Fibroblast of lung (primary cell): ENCODE measurements around the gene LDHAL6A. TPM values are rescaled to one million over a fixed set of nuclear protein-coding genes. Genes with fewer than 3 reads are reported as not detected.

ENCODE experiments used
- DNase-seq, 2 donors: peaks; one replicate each; pipeline versions ENCODE4 v3.0.0 to v3.0.0-alpha.2; 2010; ENCODE audit warnings: low read depth in 2 of 2
- H2AFZ ChIP-seq: 2 replicates; pipeline ENCODE4 v1.5.1; 2012; ENCODE audit warnings: low read length, control low read depth, inconsistent platforms
- H3K27ac ChIP-seq: 2 replicates; pipeline ENCODE4 v1.5.1; 2011; ENCODE audit warnings: low read length, control low read depth; ENCODE audit not compliant: insufficient read depth
- H3K27me3 ChIP-seq: 2 replicates; pipeline ENCODE4 v1.5.1; 2011; ENCODE audit warnings: mild to moderate bottlenecking, low read length; ENCODE audit not compliant: control insufficient read depth, insufficient read depth
- H3K36me3 ChIP-seq: 2 replicates; pipeline ENCODE4 v1.5.1; 2011; ENCODE audit warnings: low read length; ENCODE audit not compliant: control insufficient read depth, insufficient read depth
- H3K4me1 ChIP-seq: 2 replicates; pipeline ENCODE4 v1.5.1; 2011; ENCODE audit warnings: low read length; ENCODE audit not compliant: control insufficient read depth, insufficient read depth; ENCODE audit errors: extremely low read depth
- H3K4me2 ChIP-seq: 2 replicates; pipeline ENCODE4 v1.5.1; 2011; ENCODE audit warnings: low read length, control low read depth; ENCODE audit not compliant: insufficient read depth; ENCODE audit errors: extremely low read depth
- H3K4me3 ChIP-seq, 4 experiments: fragments of 200-600 bp in 1 of 4; sonication (generic) in 1 of 4; replicated peaks in 1 of 4; 2 replicates each; pipeline ENCODE4 v1.5.1; 2011 to 2016; ENCODE audit warnings: low read length in 4 of 4, low read depth in 3 of 4, mild to moderate bottlenecking in 3 of 4, control low read depth in 2 of 4, inconsistent platforms in 1 of 4, mixed read lengths in 1 of 4; ENCODE audit not compliant: insufficient read depth in 1 of 4; ENCODE audit errors: control extremely low read depth in 1 of 4
- H3K79me2 ChIP-seq: 2 replicates; pipeline ENCODE4 v1.5.1; 2012; ENCODE audit warnings: mild to moderate bottlenecking, low read length, inconsistent platforms; ENCODE audit not compliant: control insufficient read depth, insufficient read depth
- H3K9ac ChIP-seq: 2 replicates; pipeline ENCODE4 v1.5.1; 2011; ENCODE audit warnings: mild to moderate bottlenecking, low read length, control low read depth; ENCODE audit not compliant: insufficient read depth
- H3K9me3 ChIP-seq: 2 replicates; pipeline ENCODE4 v1.5.1; 2012; ENCODE audit warnings: low read depth, low read length; ENCODE audit not compliant: control insufficient read depth, insufficient read depth
- H4K20me1 ChIP-seq: 2 replicates; pipeline ENCODE4 v1.5.1; 2011; ENCODE audit warnings: low read length; ENCODE audit not compliant: control insufficient read depth, insufficient read depth; ENCODE audit errors: extremely low read depth
- EZH2 ChIP-seq: IDR thresholded peaks from 2 replicates; pipeline ENCODE4 v1.5.1; 2012; ENCODE audit warnings: low read length, control low read depth, mild to moderate bottlenecking; ENCODE audit errors: missing control alignments
- polyA plus RNA-seq, 2 donors: library from polyadenylated mRNA; depleted of rRNA in 1 of 2; stranded (reverse) in 1 of 2; unstranded in 1 of 2; fragments of >200 nt; gene quantifications; 2 replicates each; pipeline ENCODE4 v1.2.1, GENCODE V29; 2011 to 2012; ENCODE audit warnings: missing spikeins in 1 of 2
- total RNA-seq: library from RNA; depleted of rRNA; stranded (reverse); fragments of >200 nt; gene quantifications from 2 replicates; pipeline ENCODE4 v1.2.1, GENCODE V29; 2014
- TF ChIP-seq, protein P1 (sequence below), 2 donors: IDR thresholded peaks in 1 of 2; conservative IDR thresholded peaks in 1 of 2; 1 replicate in 1 of 2; 2 replicates in 1 of 2; pipeline ENCODE4 v1.5.1; 2011 to 2012; ENCODE audit warnings: low read length in 2 of 2, control low read depth in 1 of 2, inconsistent platforms in 1 of 2, low read depth in 1 of 2, mild to moderate bottlenecking in 1 of 2

Gene LDHAL6A
- total and polyA plus RNA-seq, 2 donors (not counting 1 experiment from before 2014, with no cell fraction given) = not detected

DNA sequence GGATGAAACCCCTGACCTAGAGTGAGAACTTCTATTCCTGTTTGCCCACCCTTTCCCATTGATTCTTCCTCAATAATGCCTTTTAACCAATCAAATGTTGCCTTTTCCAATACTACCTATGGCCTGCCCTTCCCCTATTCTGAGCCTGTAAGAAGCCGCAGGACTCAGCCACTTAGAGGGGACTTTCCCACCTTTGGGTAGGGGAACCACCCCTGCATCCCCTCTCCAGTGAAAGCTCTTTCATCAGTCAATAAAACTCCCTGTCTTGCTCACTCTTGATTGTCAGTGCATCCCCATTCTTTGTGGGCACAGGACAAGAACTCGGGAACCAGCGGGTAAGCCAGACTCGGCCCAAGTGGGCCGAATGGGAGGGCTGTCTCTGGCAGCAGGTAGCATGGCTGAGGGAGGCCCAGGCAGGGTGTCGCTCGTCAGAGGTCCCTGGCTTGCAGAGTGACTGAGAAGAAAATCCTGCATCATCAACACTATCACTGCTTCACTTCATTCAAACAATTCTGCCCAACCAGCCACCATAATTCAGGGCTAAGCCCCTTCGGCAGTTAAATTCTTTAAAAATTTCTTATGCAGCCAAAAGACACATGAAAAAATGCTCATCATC lies 30.4 kb downstream of the LDHAL6A start:
- Histone ChIP-seq H3K9me3 (no peaks in the 10 kb centered on the region), H3K27me3 (no peaks in the 10 kb centered on the region), H3K36me3 (peaks cover 11% of the 10 kb centered on the region), H4K20me1 (no peaks in the 10 kb centered on the region), H2AFZ (no peak overlapping the region), H3K27ac (no peak overlapping the region), H3K4me3 (no peak overlapping the region), H3K9ac (no peak overlapping the region), H3K79me2 (no peaks in the 10 kb centered on the region), H3K4me1 (no peaks in the 10 kb centered on the region), H3K4me2 (no peak overlapping the region)
- no peak for DNase-seq
- TF ChIP-seq EZH2 = no peak
- TF ChIP-seq, protein P1, sequence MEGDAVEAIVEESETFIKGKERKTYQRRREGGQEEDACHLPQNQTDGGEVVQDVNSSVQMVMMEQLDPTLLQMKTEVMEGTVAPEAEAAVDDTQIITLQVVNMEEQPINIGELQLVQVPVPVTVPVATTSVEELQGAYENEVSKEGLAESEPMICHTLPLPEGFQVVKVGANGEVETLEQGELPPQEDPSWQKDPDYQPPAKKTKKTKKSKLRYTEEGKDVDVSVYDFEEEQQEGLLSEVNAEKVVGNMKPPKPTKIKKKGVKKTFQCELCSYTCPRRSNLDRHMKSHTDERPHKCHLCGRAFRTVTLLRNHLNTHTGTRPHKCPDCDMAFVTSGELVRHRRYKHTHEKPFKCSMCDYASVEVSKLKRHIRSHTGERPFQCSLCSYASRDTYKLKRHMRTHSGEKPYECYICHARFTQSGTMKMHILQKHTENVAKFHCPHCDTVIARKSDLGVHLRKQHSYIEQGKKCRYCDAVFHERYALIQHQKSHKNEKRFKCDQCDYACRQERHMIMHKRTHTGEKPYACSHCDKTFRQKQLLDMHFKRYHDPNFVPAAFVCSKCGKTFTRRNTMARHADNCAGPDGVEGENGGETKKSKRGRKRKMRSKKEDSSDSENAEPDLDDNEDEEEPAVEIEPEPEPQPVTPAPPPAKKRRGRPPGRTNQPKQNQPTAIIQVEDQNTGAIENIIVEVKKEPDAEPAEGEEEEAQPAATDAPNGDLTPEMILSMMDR (conservative IDR thresholded peaks at IDR 0.05 in 1 of 2, IDR thresholded peaks at IDR 0.05 in 1 of 2; ENCODE audit: low read depth in 1 of 2, low read length in 2 of 2) = no peak

DNA sequence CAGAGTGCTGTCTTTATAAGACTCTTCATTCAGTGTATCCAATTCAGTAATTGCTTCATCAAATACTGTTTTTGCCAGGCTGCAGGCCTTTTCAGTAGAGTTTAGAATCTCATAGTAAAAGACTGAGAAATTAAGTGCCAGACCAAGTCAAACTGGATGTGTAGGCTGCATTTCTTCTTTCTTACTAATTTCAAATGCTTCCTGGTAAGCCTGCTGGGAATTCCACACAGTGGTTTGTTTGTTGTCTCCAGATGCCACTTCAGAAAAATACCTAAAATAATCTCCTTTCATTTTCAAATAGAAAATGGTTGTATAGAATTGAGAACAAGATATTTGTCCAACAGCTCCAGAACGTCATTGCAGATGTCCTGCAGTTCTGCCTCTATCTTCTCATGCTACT lies 34.7 kb downstream of the LDHAL6A start:
- H3K9me3 ChIP-seq = no peaks in the 10 kb centered on the region
- no peak overlapping the region for H3K9ac ChIP-seq
- no peaks in the 10 kb centered on the region for H3K4me1 ChIP-seq
- peak in 1 of 2 donors; percentile 13 for DNase-seq
- no peaks in the 10 kb centered on the region for H4K20me1 ChIP-seq
- H3K27ac ChIP-seq = no peak overlapping the region
- H3K4me2 ChIP-seq = no peak overlapping the region
- H3K27me3 ChIP-seq = no peaks in the 10 kb centered on the region
- TF ChIP-seq, protein P1 (conservative IDR thresholded peaks at IDR 0.05 in 1 of 2, IDR thresholded peaks at IDR 0.05 in 1 of 2; ENCODE audit: low read depth in 1 of 2, low read length in 2 of 2) = no peak
- TF ChIP-seq EZH2 = no peak
- H3K79me2 ChIP-seq = no peaks in the 10 kb centered on the region
- H2AFZ ChIP-seq = no peak overlapping the region
- no peak overlapping the region for H3K4me3 ChIP-seq
- peaks cover 4% of the 10 kb centered on the region for H3K36me3 ChIP-seq

DNA sequence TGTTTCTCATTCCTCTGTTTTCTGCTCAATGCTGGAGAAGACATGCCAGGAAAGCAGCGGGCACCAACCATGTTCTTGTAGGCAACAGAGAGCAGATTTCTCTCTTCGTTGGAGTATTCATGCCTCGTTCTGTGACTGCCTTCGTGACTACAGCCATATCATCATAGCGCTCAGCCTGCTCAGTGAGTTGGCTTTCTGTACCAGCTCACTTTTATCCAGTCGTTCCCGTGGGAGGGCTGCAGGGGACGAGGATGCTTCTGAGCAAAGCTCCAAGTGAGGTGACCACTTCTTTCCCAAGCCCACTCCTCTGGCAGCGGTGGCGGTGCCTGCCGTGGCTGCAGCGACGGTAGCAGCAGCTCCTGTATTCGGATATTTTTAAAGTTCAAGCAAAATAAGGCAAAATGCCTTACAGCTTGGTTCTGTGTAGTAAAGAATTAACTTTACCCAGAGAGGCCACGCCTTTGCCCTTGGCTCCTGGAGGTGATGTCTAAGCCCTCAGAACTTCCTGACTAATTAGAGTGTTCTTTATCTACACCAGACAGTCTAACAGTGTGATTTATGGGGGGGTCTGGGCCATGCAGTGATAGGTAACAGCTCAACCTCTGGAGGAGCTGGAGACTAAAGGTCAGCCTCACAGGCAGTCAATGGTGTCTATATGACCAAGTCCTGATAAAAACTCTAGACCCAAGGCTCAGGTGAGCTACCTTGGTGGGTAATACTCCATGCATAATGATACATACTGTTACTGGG lies 35.3 kb downstream of the LDHAL6A start:
- no peaks in the 10 kb centered on the region for H3K4me1 ChIP-seq
- no peaks in the 10 kb centered on the region for H3K9me3 ChIP-seq
- no peak overlapping the region for H3K4me3 ChIP-seq
- H4K20me1 ChIP-seq = no peaks in the 10 kb centered on the region
- H2AFZ ChIP-seq = no peak overlapping the region
- peaks cover 4% of the 10 kb centered on the region for H3K36me3 ChIP-seq
- no peak overlapping the region for H3K4me2 ChIP-seq
- no peak overlapping the region for H3K27ac ChIP-seq
- no peak for DNase-seq
- H3K9ac ChIP-seq = no peak overlapping the region
- no peaks in the 10 kb centered on the region for H3K79me2 ChIP-seq
- no peak for TF ChIP-seq EZH2
- TF ChIP-seq, protein P1 (conservative IDR thresholded peaks at IDR 0.05 in 1 of 2, IDR thresholded peaks at IDR 0.05 in 1 of 2; ENCODE audit: low read depth in 1 of 2, low read length in 2 of 2) = no peak
- no peaks in the 10 kb centered on the region for H3K27me3 ChIP-seq
